ENCODE data around the gene MLPH. TPM values are rescaled to one million over a fixed set of nuclear protein-coding genes. Genes with fewer than 3 reads are reported as not detected.

MLPH gene
- total RNA-seq, 1 donor from 2014 or later: not detected

DNA sequence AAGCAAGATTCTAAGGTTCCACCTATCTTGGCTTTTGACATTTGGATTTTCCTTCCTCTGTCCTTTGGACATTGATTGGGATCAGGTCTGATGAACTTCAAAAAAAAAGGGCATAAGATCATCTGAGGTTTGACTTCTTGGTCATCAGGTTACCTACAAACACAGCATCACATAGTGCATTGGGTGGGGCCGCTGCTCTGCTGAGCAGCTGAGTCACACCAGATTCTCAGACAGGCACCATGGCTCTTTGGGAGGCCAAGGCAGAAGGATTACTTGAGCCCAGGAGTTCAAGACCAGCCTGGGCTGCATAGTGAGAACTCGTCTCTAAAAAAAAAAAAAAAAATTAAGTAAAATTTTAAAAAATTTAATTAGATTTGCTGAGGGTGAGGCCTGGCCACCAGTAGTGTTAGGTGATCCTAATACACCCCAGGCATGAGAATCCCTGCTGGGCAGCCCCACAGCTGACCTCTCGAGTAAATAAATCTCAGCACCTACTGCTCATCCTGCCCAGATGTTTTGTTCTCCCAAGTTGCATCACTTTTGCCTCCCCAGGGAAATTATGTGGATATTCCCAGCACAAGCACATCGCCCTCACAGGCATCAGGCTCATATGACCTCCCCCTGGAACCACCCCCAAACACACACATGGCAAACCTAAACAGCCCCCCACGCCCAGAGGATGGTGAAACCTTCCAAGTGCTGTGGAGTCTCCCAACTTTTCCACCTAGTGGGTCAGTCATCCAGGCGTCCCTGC, 5.3 kb downstream of the MLPH start:
- peaks cover 3% of the 10 kb centered on the region for H3K36me3 Mint-ChIP-seq
- H3K4me3 Mint-ChIP-seq: no peak overlapping the region
- Histone ChIP-seq H3K4me2 (no peak overlapping the region), H2AFZ (replicated peaks) (no peak overlapping the region), H3K9ac (no peak overlapping the region), H3K9me3 (ENCODE audit: low read depth) (no peaks in the 10 kb centered on the region), H3K27ac (no peak overlapping the region), H3K4me3 (no peak overlapping the region), H3K79me2 (ENCODE audit: low read depth) (no peaks in the 10 kb centered on the region), H3F3A (ENCODE audit: low read depth) (no peaks in the 10 kb centered on the region), H4K20me1 (ENCODE audit: low read depth) (no peaks in the 10 kb centered on the region), H3K27me3 (peaks cover 28% of the 10 kb centered on the region), H3K36me3 (no peaks in the 10 kb centered on the region), H3K4me1 (peaks cover 4% of the 10 kb centered on the region)
- DNase-seq (ENCODE audit: low spot score): no peak
- H3K27ac Mint-ChIP-seq: no peak overlapping the region
- H3K27me3 Mint-ChIP-seq (ENCODE audit: insufficient read depth, low read depth): peaks cover 28% of the 10 kb centered on the region
- H3K4me1 Mint-ChIP-seq: peaks cover 3% of the 10 kb centered on the region
- no peak for TF ChIP-seq CTCF (IDR thresholded peaks at IDR 0.05)
- TF ChIP-seq EZH2phosphoT487 (IDR thresholded peaks at IDR 0.05): no peak
- no peak for TF ChIP-seq EZH2 (IDR thresholded peaks at IDR 0.05)
- H3K9me3 Mint-ChIP-seq: peaks cover 26% of the 10 kb centered on the region

- no peaks in the 10 kb centered on the region for H3K79me2 ChIP-seq (ENCODE audit: low read depth)
- H2AFZ ChIP-seq (replicated peaks): no peak overlapping the region
- no peak overlapping the region for H3K4me2 ChIP-seq
- no peak for DNase-seq (ENCODE audit: low spot score)
- Mint-ChIP-seq H3K9me3 (peaks cover 26% of the 10 kb centered on the region), H3K36me3 (peaks cover 3% of the 10 kb centered on the region), H3K4me3 (no peak overlapping the region), H3K27me3 (ENCODE audit: insufficient read depth, low read depth) (peaks cover 13% of the 10 kb centered on the region), H3K27ac (no peak overlapping the region), H3K4me1 (peaks cover 3% of the 10 kb centered on the region)
- H4K20me1 ChIP-seq (ENCODE audit: low read depth): no peaks in the 10 kb centered on the region
- H3K9ac ChIP-seq: no peak overlapping the region
- peaks cover 4% of the 10 kb centered on the region for H3K4me1 ChIP-seq
- peaks cover 10% of the 10 kb centered on the region for H3K27me3 ChIP-seq
- H3F3A ChIP-seq (ENCODE audit: low read depth): no peaks in the 10 kb centered on the region
- TF ChIP-seq EZH2 (IDR thresholded peaks at IDR 0.05) (no peak), CTCF (IDR thresholded peaks at IDR 0.05) (no peak), EZH2phosphoT487 (IDR thresholded peaks at IDR 0.05) (no peak)
- no peaks in the 10 kb centered on the region for H3K36me3 ChIP-seq
- H3K27ac ChIP-seq: no peak overlapping the region
- no peaks in the 10 kb centered on the region for H3K9me3 ChIP-seq (ENCODE audit: low read depth)
- no peak overlapping the region for H3K4me3 ChIP-seq
Measured at GRCh38 chr2:237494066-237494465, 7.0 kb downstream of the MLPH start.

DNA sequence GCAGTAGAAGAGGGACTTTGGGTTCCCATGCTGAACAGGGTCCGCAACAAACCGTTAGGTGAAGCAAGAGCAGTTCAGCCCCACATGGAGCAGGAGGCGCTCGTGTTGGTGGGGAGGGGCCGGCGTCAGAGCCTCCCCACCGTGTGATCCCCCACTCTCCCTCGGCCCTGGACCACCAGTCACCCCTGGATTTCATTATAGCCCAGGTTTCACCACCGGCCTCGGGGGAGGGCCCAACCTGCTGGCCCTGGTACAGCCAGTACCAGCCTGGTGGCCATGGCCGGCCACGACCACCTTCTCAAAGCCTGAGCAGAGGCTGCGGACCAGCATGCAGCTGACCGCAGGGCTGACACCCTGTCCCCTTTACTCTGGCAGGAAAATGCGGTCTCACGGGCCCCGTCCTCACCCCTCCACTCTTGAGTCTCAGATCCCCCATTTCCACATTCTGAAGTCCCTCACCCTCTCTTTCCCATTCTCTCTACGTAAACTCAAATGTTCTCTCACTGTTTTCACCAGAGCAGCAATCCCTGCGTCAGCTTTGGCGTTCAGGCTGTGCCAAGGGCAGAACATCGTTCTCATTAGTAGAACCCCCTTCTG, 8.6 kb downstream of the MLPH start:
- Histone ChIP-seq H3K4me3 (no peak overlapping the region), H4K20me1 (ENCODE audit: low read depth) (no peaks in the 10 kb centered on the region), H3K4me2 (no peak overlapping the region), H3K9me3 (ENCODE audit: low read depth) (no peaks in the 10 kb centered on the region), H3K79me2 (ENCODE audit: low read depth) (no peaks in the 10 kb centered on the region), H2AFZ (replicated peaks) (no peak overlapping the region), H3F3A (ENCODE audit: low read depth) (no peaks in the 10 kb centered on the region), H3K27me3 (no peaks in the 10 kb centered on the region), H3K4me1 (no peaks in the 10 kb centered on the region), H3K27ac (no peak overlapping the region), H3K36me3 (no peaks in the 10 kb centered on the region), H3K9ac (no peak overlapping the region)
- Mint-ChIP-seq H3K9me3 (peaks cover 25% of the 10 kb centered on the region), H3K27ac (no peak overlapping the region), H3K4me3 (no peak overlapping the region), H3K27me3 (ENCODE audit: insufficient read depth, low read depth) (peaks cover 10% of the 10 kb centered on the region), H3K4me1 (peaks cover 4% of the 10 kb centered on the region), H3K36me3 (peaks cover 3% of the 10 kb centered on the region)
- no peak for DNase-seq (ENCODE audit: low spot score)
- TF ChIP-seq EZH2phosphoT487 (IDR thresholded peaks at IDR 0.05): no peak
- TF ChIP-seq CTCF (IDR thresholded peaks at IDR 0.05): no peak
- TF ChIP-seq EZH2 (IDR thresholded peaks at IDR 0.05): no peak

Data from neural progenitor cell (in vitro differentiated cells).